SIG-M5 treated with dmso at 0.1 percent for 504 hours (cell line): Measurements from ENCODE around the gene CNTNAP5.

Experiments
- DNase-seq: peaks from one replicate; lab custom pipeline; 2025; ENCODE audit not compliant: unreplicated experiment; lab: John Stamatoyannopoulos, UW

CNTNAP5 gene

DNA sequence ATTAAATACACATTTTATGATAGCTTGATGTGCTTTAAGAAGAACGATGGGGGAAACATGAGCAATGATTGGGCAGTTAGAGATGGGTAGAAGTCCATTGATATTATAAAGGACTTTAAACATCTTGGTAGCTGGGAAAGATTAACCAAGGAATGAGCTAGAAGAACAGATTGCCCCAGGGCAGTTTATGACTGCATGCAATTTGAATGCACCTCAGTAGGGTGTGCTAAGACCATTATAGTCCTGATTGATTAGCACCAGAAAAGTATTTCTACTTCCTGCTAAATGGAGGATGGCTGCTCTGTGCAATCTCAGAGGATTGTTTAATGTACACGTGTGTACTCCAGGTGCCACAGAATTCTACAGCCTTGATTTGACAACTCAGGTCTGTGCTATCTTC is 641.9 kb downstream of the CNTNAP5 start:
- DNase-seq, result no peak

- DNase-seq, result no peak
Observed at GRCh38 chr2:124668161-124668560, 643.1 kb downstream of the CNTNAP5 start.

- no peak for DNase-seq
Observed at GRCh38 chr2:124670187-124670586, 645.1 kb downstream of the CNTNAP5 start.

DNA sequence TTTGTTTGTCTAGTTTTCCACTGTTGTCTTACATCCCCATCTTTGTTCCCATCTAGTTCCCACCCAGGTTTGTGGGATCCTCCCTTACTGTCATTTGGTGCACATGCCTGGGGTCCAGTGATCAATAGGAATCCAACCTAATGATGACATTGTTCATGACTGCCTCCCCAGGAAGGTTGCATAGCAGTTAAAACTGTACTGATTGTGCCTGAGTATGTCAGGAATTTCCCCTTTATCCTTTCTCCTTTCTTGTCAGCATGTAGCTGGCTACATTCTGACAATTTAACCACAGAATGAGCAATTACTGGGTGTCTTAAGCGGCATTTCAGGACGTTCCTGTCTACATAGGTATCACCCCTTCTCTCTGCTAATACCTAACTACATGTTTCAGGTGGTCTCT is 653.0 kb downstream of the CNTNAP5 start:
- no peak for DNase-seq

DNA sequence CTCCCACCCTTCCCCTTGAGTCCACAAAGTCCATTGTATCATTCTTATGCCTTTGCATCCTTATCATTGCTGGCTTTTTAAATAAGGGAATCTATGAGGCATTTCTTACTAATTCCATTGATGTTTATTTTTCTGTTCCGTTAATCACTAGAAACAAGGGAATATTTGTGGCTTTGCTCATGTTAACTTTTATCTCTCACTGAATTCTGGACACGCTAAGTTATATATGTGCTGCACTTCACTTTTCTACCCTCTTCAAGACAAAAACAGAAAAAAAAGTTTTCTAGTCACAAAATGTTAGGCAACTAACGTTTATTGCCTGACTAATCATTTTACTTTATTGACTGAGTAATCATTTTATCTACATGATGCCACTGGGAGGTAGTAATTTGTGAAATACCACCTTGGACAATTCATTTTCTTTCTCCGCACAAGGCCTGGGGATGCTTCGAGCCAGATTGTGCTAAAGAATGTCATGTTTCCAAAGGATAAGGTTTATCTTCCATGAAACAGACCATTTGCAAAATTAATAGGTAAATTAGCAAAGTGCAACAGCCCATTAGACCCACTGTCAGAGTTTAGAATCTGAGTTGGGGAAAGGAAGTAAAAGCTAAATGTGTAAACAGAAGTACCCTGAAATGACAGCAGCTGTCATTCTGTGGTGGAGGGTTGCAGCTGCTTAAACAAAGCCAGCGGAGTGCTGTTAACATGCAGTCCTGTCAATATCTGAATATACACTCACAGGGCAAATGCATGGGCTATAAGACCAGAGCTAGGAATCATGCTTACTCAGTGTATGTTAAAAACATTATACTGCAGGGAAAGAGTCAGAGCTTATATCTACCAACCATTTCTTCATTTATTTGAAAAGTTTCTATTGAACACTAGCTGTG is 658.7 kb downstream of the CNTNAP5 start:
- DNase-seq, result no peak

DNA sequence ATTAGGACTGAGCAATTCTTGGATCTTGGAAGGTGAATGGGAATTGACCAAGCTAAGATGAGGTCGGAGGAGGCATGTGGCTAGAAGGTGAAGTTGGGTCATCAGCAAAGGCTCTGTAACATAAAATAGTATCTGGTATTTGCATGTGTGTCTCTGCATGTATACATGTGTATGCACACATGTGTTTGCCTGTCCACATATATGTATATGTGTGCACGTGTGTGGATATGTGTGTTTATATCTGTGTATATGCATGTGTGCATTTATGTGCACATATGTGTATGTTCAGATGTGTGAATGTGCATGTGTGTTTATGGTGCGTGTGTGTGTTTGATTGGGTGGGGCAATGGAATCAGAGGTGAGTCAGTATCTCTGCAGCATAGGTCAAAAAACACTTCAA is 664.3 kb downstream of the CNTNAP5 start:
- DNase-seq, result no peak

DNA sequence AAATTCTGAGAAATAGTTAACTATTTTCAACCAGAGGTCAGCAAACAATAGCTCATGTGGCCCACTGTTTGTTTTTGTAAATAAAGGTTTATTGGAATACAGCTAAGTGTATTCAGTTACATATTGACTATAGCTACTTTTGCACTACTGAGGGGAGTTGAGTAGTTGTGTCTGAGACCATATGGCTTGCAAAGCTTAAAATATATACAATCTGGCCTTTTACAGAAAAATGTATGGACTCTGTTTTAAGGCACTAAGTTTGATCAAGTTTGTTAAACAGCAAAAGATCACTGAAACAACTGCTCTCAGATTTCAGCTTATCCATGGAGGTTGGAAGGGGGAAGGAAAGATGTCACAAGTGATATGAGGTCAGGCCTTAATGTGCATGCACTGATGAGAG is 667.1 kb downstream of the CNTNAP5 start:
- no peak for DNase-seq

DNA sequence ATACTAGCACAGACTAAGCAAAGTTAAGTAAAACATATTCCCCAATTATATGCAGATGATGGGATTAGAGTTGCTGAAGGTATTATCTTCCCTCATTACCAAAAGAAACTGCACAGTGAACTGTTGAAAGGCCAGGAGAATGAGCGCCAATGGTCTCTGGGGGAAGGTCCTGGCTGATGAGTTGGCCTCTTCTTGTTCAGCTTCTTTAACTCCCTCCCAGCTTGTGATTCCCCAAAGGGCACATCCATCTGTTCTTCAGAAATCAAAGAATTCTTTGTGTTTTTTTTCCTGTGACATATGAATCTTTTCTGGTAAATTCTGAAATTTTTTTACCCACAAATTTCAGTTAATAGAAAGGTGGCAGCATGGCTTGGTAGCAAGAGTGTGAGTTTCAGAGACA is 667.6 kb downstream of the CNTNAP5 start:
- no peak for DNase-seq

DNA sequence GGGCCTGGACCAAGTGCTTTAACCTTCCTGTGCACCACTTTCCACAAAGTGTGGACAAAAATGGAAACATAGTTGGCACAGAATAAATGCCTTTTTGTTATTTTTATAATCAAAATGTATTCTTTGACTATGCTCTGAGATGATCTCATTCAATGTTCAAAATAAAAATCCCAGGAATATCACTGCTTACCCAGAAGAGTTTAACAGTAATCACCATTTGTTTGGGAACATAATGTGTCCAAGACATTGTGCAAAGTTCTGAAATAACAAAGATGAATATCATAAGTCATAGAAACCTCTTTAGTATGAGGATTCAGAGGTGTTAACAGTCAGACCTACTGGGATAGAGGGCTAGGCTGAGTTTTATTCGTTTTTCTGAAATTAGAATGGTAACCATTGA is 668.1 kb downstream of the CNTNAP5 start:
- DNase-seq, result no peak

DNA sequence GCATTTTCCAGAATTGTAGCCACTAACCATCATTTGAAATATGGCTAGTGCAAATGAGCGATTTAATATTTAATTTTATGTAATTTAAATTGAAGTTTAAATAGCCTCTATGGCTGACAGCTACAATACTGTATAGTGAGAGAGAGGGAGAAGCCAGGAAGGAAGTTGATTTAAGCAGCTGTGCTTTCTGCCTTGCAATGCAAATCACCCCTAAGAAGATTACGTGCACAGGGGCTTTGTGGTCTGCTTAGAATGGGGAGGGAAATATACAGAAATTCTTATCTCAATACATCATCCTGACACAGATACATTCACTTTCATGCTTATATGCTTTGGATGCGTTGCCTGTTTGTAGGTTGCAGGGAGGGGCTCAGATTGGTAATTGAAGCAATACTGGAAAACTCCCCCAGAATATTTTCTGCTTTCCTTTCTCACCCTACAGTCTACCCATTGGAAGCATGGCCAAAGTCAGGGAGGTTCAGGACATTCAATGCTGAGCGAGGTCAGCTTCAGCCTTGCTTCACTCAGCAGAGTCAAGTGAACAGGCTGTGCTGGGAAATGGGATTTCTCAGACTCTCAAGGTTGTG is 674.0 kb downstream of the CNTNAP5 start:
- no peak for DNase-seq

- no peak for DNase-seq
Observed at GRCh38 chr2:124702777-124703176, 677.7 kb downstream of the CNTNAP5 start.

GRCh38 chr2:124704071-124704925 is 679.2 kb downstream of the CNTNAP5 start:
- no peak for DNase-seq

DNA sequence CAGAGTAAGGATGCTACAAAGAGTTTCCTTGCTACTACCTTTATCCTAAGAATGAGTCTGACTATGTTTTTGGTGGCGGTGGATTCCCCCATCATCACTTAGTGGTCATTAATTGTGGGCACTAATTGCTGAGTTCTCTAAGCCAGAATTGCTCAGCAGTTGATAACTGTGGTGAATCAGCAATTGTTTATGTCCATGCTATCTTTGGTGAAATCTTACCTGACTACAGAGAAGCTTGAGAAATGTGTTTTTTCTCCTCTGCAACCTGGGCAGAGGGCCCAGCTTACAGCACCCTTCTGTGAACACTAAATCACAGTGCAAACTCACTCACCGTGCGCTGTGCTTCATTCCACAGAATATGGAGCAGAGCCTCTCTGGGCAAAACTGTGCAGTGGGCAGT is 683.6 kb downstream of the CNTNAP5 start:
- no peak for DNase-seq

DNA sequence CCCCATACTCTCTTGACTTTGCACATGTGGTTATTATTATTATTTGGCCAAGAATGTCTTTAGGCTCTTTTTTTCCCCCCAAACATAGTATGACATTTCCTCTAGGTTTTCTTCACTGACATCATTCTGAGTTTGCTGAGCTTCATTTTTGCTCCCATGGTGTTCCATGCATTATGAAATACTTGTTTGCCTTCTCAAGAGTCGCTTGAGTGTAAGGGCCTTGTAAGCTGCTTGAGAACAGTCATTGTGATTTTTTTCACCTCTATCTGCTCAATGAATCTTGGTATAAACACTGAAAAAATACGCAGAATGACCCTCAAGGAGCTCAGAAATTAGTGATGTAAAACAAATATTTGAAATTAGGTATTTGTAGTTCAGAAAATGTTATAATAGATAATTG is 688.9 kb downstream of the CNTNAP5 start:
- DNase-seq, result no peak

DNA sequence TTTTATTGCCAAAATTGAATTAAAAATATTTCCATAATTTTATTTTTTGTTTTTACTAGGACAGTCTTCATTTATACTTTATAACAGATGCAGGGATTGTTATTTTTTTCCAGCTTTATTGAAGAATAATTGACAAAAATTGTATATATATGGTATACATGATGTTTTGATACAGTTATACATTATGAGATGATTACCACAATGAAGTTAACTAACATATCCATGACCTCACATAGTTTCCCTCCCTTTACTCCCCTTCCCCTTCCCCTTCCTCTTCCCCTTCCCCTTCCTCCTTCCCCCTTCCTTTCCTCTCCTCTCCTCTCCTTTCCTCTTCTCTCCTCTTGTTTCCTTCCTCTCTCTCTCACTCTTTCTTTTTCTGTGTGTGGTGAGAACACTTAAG is 700.1 kb downstream of the CNTNAP5 start:
- no peak for DNase-seq

- no peak for DNase-seq
Observed at GRCh38 chr2:124740636-124741035, 715.5 kb downstream of the CNTNAP5 start.

DNA sequence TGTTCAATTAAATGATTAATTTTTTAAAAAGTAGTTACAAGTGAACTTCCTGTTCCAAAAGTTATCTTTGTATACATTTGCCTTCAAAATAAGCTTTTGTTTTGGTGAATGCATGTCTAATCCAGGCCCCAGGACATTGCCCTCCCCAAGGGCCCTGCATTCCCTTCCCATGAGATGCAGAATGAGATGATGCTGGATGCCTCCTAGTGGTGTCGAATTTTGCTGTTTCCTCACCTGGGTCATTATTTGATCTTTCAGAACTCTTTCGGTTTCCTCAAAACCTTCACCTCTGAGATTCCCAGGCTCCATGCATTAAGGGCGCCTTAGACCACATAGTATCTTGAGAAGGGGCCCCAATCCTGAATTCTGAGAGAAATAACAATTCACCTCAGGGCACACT is 728.8 kb downstream of the CNTNAP5 start:
- no peak for DNase-seq

GRCh38 chr2:124755386-124755785 is 730.3 kb downstream of the CNTNAP5 start:
- DNase-seq, result no peak

GRCh38 chr2:124756048-124756447 is 731.0 kb downstream of the CNTNAP5 start:
- no peak for DNase-seq

- DNase-seq, result no peak
Observed at GRCh38 chr2:124762388-124762787, 737.3 kb downstream of the CNTNAP5 start.

DNA sequence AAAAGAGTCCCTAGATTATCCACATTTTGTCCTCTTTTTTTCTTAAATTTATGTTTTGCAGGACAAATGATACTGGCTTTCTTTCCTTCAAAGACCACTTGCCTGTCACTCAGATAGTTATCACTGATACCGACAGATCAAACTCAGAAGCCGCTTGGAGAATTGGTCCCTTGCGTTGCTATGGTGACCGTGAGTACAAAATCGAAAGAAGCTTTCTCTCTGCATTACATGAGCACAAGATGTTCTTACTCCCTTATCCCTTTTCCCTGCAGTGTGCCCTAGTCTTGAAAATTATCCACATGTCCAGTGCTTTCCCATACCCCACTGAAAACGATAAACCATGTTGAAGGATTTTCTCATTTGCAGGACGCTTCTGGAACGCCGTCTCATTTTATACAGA is 738.5 kb downstream of the CNTNAP5 start:
- DNase-seq, result no peak

DNA sequence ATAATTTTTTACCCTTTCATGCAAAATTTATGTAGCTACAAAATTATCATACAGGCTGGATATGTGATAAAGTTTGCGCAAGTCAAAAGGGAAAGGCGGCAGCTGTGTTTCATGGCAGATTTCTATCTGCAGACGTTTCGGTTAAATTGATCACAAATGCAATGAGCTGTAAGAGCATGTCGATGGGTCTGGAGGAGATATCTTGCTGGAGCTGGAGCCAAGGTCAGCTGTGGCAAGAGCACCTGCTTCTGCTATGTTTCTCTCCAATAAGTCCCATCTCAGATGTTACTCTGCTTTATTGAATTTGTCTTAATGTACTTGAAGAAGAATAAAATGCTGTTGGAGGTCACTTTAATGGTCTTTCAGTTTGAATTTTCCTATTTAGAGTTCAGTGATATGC is 749.7 kb downstream of the CNTNAP5 start:
- DNase-seq, result no peak
